Natural killer cell (primary cell): ENCODE results near the gene CLDN22. TPM values are rescaled to one million over a fixed set of nuclear protein-coding genes. Genes with fewer than 3 reads are reported as not detected.

Experiments
- ATAC-seq, 3 donors: fragments of 150-1000 bp in 2 of 3; fragments of 200-7000 bp in 1 of 3; cut with Tn5 transposase; 1 replicate in 1 of 3; 2 replicates in 2 of 3; pipeline ENCODE4 v1.10.0; 2021; ENCODE audit warnings: mild to moderate bottlenecking in 2 of 3, moderate library complexity in 2 of 3
- DNase-seq, 2 donors: peaks; one replicate each; pipeline versions ENCODE4 v3.0.0 to v3.0.0-alpha.2; 2013 to 2021; ENCODE audit warnings: mixed read lengths in 1 of 2
- H3K27ac ChIP-seq: one replicate; pipeline ENCODE4 v1.5.1; 2013; ENCODE audit warnings: mild to moderate bottlenecking, low read length
- H3K27me3 ChIP-seq: one replicate; pipeline ENCODE4 v1.6.1; 2013; ENCODE audit warnings: low read length; ENCODE audit not compliant: control insufficient read depth, insufficient read depth
- H3K36me3 ChIP-seq: one replicate; pipeline ENCODE4 v1.6.1; 2013; ENCODE audit warnings: low read length; ENCODE audit not compliant: control insufficient read depth, insufficient read depth
- H3K4me1 ChIP-seq: one replicate; pipeline ENCODE4 v1.6.1; 2013; ENCODE audit warnings: low read length; ENCODE audit not compliant: control insufficient read depth, insufficient read depth
- H3K4me3 ChIP-seq: one replicate; pipeline ENCODE4 v1.5.1; 2013; ENCODE audit warnings: low read length
- H3K9me3 ChIP-seq: one replicate; pipeline ENCODE4 v1.6.1; 2013; ENCODE audit warnings: low read length; ENCODE audit not compliant: control insufficient read depth, insufficient read depth
- H3K27ac Mint-ChIP-seq, 2 donors: one replicate each; pipeline ENCODE4 v1.8.0; 2022; ENCODE audit warnings: mild to moderate bottlenecking in 2 of 2, mixed read lengths in 2 of 2, moderate library complexity in 1 of 2
- H3K27me3 Mint-ChIP-seq, 2 donors: one replicate each; pipeline ENCODE4 v1.8.0; 2022; ENCODE audit warnings: low read depth in 2 of 2, mixed read lengths in 2 of 2
- H3K36me3 Mint-ChIP-seq: one replicate; pipeline ENCODE4 v1.8.0; 2022; ENCODE audit warnings: mixed read lengths
- H3K4me1 Mint-ChIP-seq, 2 donors: one replicate each; pipeline ENCODE4 v1.8.0; 2022; ENCODE audit warnings: mixed read lengths in 2 of 2
- H3K4me3 Mint-ChIP-seq: one replicate; pipeline ENCODE4 v1.8.0; 2022; ENCODE audit warnings: mild to moderate bottlenecking, moderate library complexity, mixed read lengths
- H3K9me3 Mint-ChIP-seq, 2 donors: one replicate each; pipeline ENCODE4 v1.8.0; 2022; ENCODE audit warnings: mixed read lengths in 2 of 2
- CTCF ChIP-seq: fragments of 200-600 bp; IDR thresholded peaks from one replicate; pipeline ENCODE4 v1.8.0; 2022; ENCODE audit warnings: antibody characterized with exemption
- WGBS: methylation state at CpG from one replicate; pipeline ENCODE4 v1.1.7; 2013; ENCODE audit warnings: missing lambda C conversion rate; ENCODE audit not compliant: insufficient coverage; 5-methylcytosine and 5-hydroxymethylcytosine counted together
- intact Hi-C: fragments of 100-400 bp; cut with micrococcal nuclease; formaldehyde crosslinking; loops from one replicate; pipeline ENCODE4 v1.14.2; 2022
- total RNA-seq, 4 donors: library from RNA; stranded (reverse); fragments of 120-200 nt in 1 of 4; gene quantifications; one replicate each; pipeline versions ENCODE4 v1.2.3 to v1.2.4, GENCODE V29; 2013 to 2022

CLDN22 gene
- total RNA-seq, 3 donors from 2014 or later (not counting 1 experiment from before 2014, with no cell fraction given): 0.25 to 0.60 TPM; not detected in 1

GRCh38 chr4:183284965-183285364 lies 35.1 kb downstream of the CLDN22 start:
- H3K27me3 ChIP-seq: no peaks in the 10 kb centered on the region
- H3K27ac ChIP-seq: no peak overlapping the region
- no peaks in the 10 kb centered on the region for H3K36me3 Mint-ChIP-seq
- no peaks in the 10 kb centered on the region for H3K9me3 ChIP-seq
- H3K4me1 Mint-ChIP-seq: no peaks in the 10 kb centered on the region
- TF ChIP-seq CTCF: no peak
- peaks cover 0 to 2% of the 10 kb centered on the region in 2 donors for H3K27me3 Mint-ChIP-seq
- H3K4me1 ChIP-seq: no peaks in the 10 kb centered on the region
- no peak for DNase-seq
- no peak overlapping the region for H3K4me3 ChIP-seq
- 84% methylated on average over 3 of the region's 4 CpGs for WGBS
- no peak overlapping the region for H3K4me3 Mint-ChIP-seq
- ATAC-seq: no peak
- intact Hi-C loops: no loop called here
- no peaks in the 10 kb centered on the region for H3K9me3 Mint-ChIP-seq
- no peak overlapping the region for H3K27ac Mint-ChIP-seq
- H3K36me3 ChIP-seq: peaks cover 2% of the 10 kb centered on the region

GRCh38 chr4:183284258-183284785 lies 35.8 kb downstream of the CLDN22 start:
- Mint-ChIP-seq H3K27ac (no peak overlapping the region), H3K36me3 (no peaks in the 10 kb centered on the region), H3K9me3 (no peaks in the 10 kb centered on the region), H3K4me3 (no peak overlapping the region), H3K4me1 (no peaks in the 10 kb centered on the region), H3K27me3 (peaks cover 0 to 2% of the 10 kb centered on the region in 2 donors)
- TF ChIP-seq CTCF: no peak
- 91% methylated on average over 12 of the region's 12 CpGs for WGBS
- Histone ChIP-seq H3K9me3 (no peaks in the 10 kb centered on the region), H3K4me3 (no peak overlapping the region), H3K27me3 (no peaks in the 10 kb centered on the region), H3K27ac (no peak overlapping the region), H3K4me1 (no peaks in the 10 kb centered on the region), H3K36me3 (peaks cover 2% of the 10 kb centered on the region)
- DNase-seq: no peak
- intact Hi-C loops: no loop called here
- no peak for ATAC-seq

GRCh38 chr4:183276106-183276505 lies 44.0 kb downstream of the CLDN22 start:
- no peaks in the 10 kb centered on the region for H3K36me3 ChIP-seq
- no peak overlapping the region for H3K27ac Mint-ChIP-seq
- DNase-seq (no peak), ATAC-seq (no peak)
- H3K4me1 Mint-ChIP-seq: no peaks in the 10 kb centered on the region
- H3K27me3 Mint-ChIP-seq: peaks cover 0 to 2% of the 10 kb centered on the region in 2 donors
- no peak overlapping the region for H3K4me3 Mint-ChIP-seq
- WGBS: 33% methylated on average over 1 of the region's 1 CpG
- H3K9me3 Mint-ChIP-seq: peaks cover 0 to 10% of the 10 kb centered on the region in 2 donors
- peaks cover 20% of the 10 kb centered on the region for H3K36me3 Mint-ChIP-seq
- H3K4me1 ChIP-seq: no peaks in the 10 kb centered on the region
- H3K9me3 ChIP-seq: no peaks in the 10 kb centered on the region
- no peak for TF ChIP-seq CTCF
- no peak overlapping the region for H3K4me3 ChIP-seq
- H3K27ac ChIP-seq: no peak overlapping the region
- intact Hi-C loops: no loop called here
- H3K27me3 ChIP-seq: no peaks in the 10 kb centered on the region

- no peak for ATAC-seq
- peaks cover 20% of the 10 kb centered on the region for H3K36me3 Mint-ChIP-seq
- Histone ChIP-seq H3K36me3 (no peaks in the 10 kb centered on the region), H3K27me3 (no peaks in the 10 kb centered on the region), H3K4me3 (no peak overlapping the region), H3K9me3 (no peaks in the 10 kb centered on the region), H3K27ac (no peak overlapping the region), H3K4me1 (no peaks in the 10 kb centered on the region)
- WGBS: 92% methylated on average over 3 of the region's 3 CpGs
- H3K4me1 Mint-ChIP-seq: no peaks in the 10 kb centered on the region
- no peak overlapping the region for H3K27ac Mint-ChIP-seq
- no peak overlapping the region for H3K4me3 Mint-ChIP-seq
- H3K9me3 Mint-ChIP-seq: peaks cover 0 to 10% of the 10 kb centered on the region in 2 donors
- no peak for TF ChIP-seq CTCF
- DNase-seq: no peak
- intact Hi-C loops: no loop called here
- H3K27me3 Mint-ChIP-seq: no peaks in the 10 kb centered on the region
Measured at GRCh38 chr4:183272384-183272783, 47.7 kb downstream of the CLDN22 start.
